ENCODE measurements around the gene ABCG2. TPM values are rescaled to one million over a fixed set of nuclear protein-coding genes. Genes with fewer than 3 reads are reported as not detected.

The ABCG2 gene
- total and polyA plus RNA-seq, 8 donors: 0.25 to 17.8 (median 0.96) TPM; not detected in 2

DNA sequence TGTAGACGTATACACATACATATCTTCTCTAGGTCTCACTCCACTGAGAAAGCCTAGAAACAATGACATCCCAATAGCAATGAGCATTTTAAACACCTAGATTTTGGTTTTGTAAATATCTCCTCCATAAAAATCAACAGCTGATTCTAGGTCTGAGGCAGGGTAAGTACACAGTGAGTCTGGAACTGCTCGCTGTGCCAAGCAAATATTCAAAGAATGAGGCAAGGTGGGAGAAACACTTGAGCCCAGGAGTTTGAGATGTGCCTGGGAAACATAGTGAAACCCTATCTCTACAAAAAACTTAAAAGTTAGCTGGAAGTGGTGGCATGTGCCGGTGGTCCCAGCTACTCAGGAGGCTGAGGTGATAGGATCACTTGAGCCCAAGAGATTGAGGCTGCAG lies 22.2 kb downstream of the ABCG2 start:
- 78 to 88% (median 85%) methylated on average over 3 of the region's 3 CpGs for WGBS, 5 donors
- intact Hi-C loops (cut with DNase I; ENCODE audit: low total_unique reads): no loop called here
- Histone ChIP-seq H3K27me3 (no peaks in the 10 kb centered on the region), H3K36me3 (no peaks in the 10 kb centered on the region), H3K4me3 (no peak overlapping the region), H3K9me3 (no peaks in the 10 kb centered on the region), H3K4me1 (no peaks in the 10 kb centered on the region), H3K27ac (no peak overlapping the region)
- no peak for DNase-seq
- TF ChIP-seq POLR2AphosphoS5 (IDR thresholded peaks at IDR 0.05) (no peak), POLR2A (IDR thresholded peaks at IDR 0.05) (no peak), EP300 (IDR thresholded peaks at IDR 0.05) (no peak)
- TF ChIP-seq, protein P1, sequence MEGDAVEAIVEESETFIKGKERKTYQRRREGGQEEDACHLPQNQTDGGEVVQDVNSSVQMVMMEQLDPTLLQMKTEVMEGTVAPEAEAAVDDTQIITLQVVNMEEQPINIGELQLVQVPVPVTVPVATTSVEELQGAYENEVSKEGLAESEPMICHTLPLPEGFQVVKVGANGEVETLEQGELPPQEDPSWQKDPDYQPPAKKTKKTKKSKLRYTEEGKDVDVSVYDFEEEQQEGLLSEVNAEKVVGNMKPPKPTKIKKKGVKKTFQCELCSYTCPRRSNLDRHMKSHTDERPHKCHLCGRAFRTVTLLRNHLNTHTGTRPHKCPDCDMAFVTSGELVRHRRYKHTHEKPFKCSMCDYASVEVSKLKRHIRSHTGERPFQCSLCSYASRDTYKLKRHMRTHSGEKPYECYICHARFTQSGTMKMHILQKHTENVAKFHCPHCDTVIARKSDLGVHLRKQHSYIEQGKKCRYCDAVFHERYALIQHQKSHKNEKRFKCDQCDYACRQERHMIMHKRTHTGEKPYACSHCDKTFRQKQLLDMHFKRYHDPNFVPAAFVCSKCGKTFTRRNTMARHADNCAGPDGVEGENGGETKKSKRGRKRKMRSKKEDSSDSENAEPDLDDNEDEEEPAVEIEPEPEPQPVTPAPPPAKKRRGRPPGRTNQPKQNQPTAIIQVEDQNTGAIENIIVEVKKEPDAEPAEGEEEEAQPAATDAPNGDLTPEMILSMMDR (IDR thresholded peaks at IDR 0.05): no peak

DNA sequence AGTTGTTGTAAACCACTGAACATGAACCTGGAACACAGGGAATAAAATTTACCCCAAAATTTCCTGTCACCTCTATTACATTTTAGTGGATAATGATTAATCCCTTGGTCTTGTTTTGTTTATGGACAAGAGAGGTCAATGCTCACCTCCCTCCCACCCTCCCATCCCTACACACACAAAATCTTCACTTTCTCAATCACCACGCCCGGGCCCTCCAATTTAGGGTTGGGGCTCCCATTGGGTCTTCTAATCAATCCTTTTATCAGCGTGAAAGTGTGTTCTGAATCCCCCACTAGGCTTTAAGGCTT lies 23.1 kb downstream of the ABCG2 start:
- 87 to 96% (median 94%) methylated on average over 3 of the region's 3 CpGs for WGBS, 5 donors
- intact Hi-C loops (cut with DNase I; ENCODE audit: low total_unique reads): no loop called here
- no peaks in the 10 kb centered on the region for H3K9me3 ChIP-seq
- no peak overlapping the region for H3K27ac ChIP-seq
- no peak for TF ChIP-seq POLR2AphosphoS5 (IDR thresholded peaks at IDR 0.05)
- H3K4me1 ChIP-seq: no peaks in the 10 kb centered on the region
- DNase-seq: no peak
- no peak overlapping the region for H3K4me3 ChIP-seq
- H3K36me3 ChIP-seq: no peaks in the 10 kb centered on the region
- no peaks in the 10 kb centered on the region for H3K27me3 ChIP-seq

DNA sequence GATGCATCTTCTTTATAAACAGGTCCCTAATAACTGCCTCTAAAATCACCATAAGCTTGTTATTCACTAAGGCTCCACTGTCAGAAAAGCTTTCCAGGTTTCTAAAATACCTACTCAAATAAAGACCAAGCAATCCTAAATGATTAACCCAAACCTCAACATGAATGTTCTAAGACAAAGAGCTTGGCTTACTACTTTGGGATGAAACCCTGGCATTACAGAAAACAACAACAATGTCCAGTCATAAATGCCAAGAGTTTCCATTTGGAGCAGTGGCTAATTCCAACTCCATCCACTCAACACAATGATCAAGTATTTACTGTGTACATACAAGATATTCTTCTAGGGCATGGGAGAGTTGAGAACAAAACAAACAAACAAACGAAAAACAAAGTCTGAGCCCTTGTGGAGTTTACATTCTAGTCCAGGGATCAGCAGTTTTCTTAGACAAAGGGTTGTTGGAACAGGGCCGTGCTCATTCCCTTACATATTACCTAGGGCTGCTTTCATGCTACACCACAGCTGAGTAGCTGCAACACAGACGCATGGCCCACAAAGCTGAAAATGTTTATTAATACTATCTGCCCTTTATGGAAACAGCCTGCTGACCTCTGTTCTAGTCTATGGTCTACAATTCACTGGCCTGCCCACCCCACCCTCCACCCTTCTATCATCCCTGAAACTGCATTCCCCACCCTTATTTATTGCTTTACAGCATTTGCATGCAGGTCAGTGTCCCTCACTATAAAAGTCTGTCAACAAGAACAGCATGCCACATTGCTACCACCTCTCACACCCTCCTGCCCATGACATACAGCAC lies 23.7 kb downstream of the ABCG2 start:
- TF ChIP-seq, protein P1 (IDR thresholded peaks at IDR 0.05): no peak
- TF ChIP-seq POLR2A (IDR thresholded peaks at IDR 0.05): no peak

DNA sequence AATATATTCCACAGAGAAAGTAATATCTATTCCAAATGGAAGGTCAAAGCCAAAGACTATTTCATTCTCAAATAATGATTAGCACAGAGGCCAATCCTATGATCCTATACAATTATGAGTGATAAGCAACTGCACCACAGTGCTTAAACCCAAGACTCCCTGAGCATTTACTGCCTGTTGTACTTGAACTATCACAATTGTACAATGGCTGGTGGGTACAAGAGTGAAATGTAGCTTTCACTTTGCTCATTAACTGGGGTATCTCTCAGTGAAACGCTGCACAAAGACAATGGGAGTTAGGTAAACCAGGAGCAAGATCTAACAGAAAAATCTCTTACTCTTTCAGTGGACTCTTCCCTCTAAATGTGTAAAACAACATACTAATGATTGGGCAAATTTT lies 24.3 kb downstream of the ABCG2 start:
- Histone ChIP-seq H3K4me1 (no peaks in the 10 kb centered on the region), H3K36me3 (no peaks in the 10 kb centered on the region), H3K27me3 (no peaks in the 10 kb centered on the region), H3K4me3 (no peak overlapping the region), H3K27ac (no peak overlapping the region), H3K9me3 (no peaks in the 10 kb centered on the region)
- TF ChIP-seq EP300 (IDR thresholded peaks at IDR 0.05) (no peak), POLR2A (IDR thresholded peaks at IDR 0.05) (no peak), POLR2AphosphoS5 (IDR thresholded peaks at IDR 0.05) (no peak)
- TF ChIP-seq, protein P1 (IDR thresholded peaks at IDR 0.05): no peak
- no peak for DNase-seq
- intact Hi-C loops (cut with DNase I; ENCODE audit: low total_unique reads): no loop called here
- WGBS, 5 donors: 53 to 86% (median 65%) methylated on average over 1 of the region's 1 CpG

More for the DNA sequence above, 23.7 kb downstream of the ABCG2 start:
- no peaks in the 10 kb centered on the region for H3K9me3 ChIP-seq
- H3K4me1 ChIP-seq: no peaks in the 10 kb centered on the region
- no peaks in the 10 kb centered on the region for H3K36me3 ChIP-seq
- no peaks in the 10 kb centered on the region for H3K27me3 ChIP-seq
- intact Hi-C loops (cut with DNase I; ENCODE audit: low total_unique reads): no loop called here
- H3K4me3 ChIP-seq: no peak overlapping the region
- DNase-seq: no peak
- H3K27ac ChIP-seq: no peak overlapping the region
- WGBS, 5 donors: 71 to 89% (median 84%) methylated on average over 3 of the region's 3 CpGs

DNA sequence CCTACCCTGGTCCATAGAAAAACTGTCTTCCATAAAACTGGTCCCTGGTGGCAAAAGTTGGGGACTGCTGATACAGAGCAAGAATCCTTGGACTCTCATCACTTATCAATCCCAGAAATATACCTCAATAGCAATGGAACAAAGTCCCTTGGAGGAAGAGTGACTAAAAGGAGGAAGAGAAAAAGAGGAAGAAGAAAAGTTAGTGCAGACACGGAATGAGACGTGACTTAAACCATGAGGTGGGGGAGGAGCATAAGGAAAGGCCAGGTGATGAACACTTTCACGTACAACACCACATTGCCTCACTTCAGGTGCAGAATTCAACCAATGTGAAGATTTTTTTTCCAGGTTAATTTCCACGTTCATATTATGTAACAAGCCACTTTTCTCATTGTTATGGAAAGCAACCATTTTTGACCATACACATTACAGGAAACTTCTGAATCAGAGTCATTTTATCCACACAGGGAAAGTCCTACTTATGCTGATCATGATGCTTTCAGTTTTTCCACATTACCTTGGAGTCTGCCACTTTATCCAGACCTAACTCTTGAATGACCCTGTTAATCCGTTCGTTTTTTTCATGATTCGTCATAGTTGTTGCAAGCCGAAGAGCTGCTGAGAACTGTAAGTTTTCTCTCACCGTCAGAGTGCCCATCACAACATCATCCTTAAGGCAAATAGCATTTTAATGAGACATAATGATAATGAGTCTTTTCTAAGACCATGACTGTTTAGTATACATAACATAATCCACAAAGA lies 27.7 kb downstream of the ABCG2 start:
- H3K9me3 ChIP-seq: no peaks in the 10 kb centered on the region
- TF ChIP-seq POLR2AphosphoS5 (IDR thresholded peaks at IDR 0.05): no peak
- no peak for TF ChIP-seq POLR2A (IDR thresholded peaks at IDR 0.05)
- no peak for TF ChIP-seq EP300 (IDR thresholded peaks at IDR 0.05)
- TF ChIP-seq, protein P1 (IDR thresholded peaks at IDR 0.05): no peak
- WGBS, 5 donors: 86 to 92% (median 90%) methylated on average over 9 of the region's 9 CpGs
- no peak for DNase-seq
- H3K36me3 ChIP-seq: no peaks in the 10 kb centered on the region
- H3K27ac ChIP-seq: no peak overlapping the region
- H3K4me3 ChIP-seq: no peak overlapping the region
- no peaks in the 10 kb centered on the region for H3K4me1 ChIP-seq
- intact Hi-C loops (cut with DNase I; ENCODE audit: low total_unique reads): no loop called here
- H3K27me3 ChIP-seq: no peaks in the 10 kb centered on the region
